Measurements from ENCODE around the gene NOL12.
"Not testable (repeated sequence)": the region's sequence is repeated elsewhere in the genome, so short reads cannot be mapped to it uniquely, and the experiment has no call there.

The NOL12 gene

GRCh38 chr22:37650463-37651136 is 35.5 kb upstream of the NOL12 start:
- in situ Hi-C loops (cut with HindIII; ENCODE audit: low pct_ligation_motif_present, low sequenced_read_pairs), result no loop called here
- H3K27me3 ChIP-seq (replicated peaks), result no peaks in the 10 kb centered on the region
- TF ChIP-seq, protein P1, sequence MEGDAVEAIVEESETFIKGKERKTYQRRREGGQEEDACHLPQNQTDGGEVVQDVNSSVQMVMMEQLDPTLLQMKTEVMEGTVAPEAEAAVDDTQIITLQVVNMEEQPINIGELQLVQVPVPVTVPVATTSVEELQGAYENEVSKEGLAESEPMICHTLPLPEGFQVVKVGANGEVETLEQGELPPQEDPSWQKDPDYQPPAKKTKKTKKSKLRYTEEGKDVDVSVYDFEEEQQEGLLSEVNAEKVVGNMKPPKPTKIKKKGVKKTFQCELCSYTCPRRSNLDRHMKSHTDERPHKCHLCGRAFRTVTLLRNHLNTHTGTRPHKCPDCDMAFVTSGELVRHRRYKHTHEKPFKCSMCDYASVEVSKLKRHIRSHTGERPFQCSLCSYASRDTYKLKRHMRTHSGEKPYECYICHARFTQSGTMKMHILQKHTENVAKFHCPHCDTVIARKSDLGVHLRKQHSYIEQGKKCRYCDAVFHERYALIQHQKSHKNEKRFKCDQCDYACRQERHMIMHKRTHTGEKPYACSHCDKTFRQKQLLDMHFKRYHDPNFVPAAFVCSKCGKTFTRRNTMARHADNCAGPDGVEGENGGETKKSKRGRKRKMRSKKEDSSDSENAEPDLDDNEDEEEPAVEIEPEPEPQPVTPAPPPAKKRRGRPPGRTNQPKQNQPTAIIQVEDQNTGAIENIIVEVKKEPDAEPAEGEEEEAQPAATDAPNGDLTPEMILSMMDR (IDR thresholded peaks at IDR 0.05; ENCODE audit: low read depth, low read length, missing control alignments), result no peak
- H3K36me3 ChIP-seq (replicated peaks), result peaks cover 62% of the 10 kb centered on the region
- no peak for DNase-seq
- H3K4me3 ChIP-seq (ENCODE audit: low read depth, low read length), result no peak overlapping the region
- no peak overlapping the region for H3K27ac ChIP-seq

- no peaks in the 10 kb centered on the region for H3K27me3 ChIP-seq (replicated peaks)
- H3K27ac ChIP-seq, result no peak overlapping the region
- in situ Hi-C loops (cut with HindIII; ENCODE audit: low pct_ligation_motif_present, low sequenced_read_pairs), result no loop called here
- H3K4me3 ChIP-seq (ENCODE audit: low read depth, low read length), result no peak overlapping the region
- DNase-seq, result no peak
- TF ChIP-seq, protein P1 (IDR thresholded peaks at IDR 0.05; ENCODE audit: low read depth, low read length, missing control alignments), result no peak
- peaks cover 37% of the 10 kb centered on the region for H3K36me3 ChIP-seq (replicated peaks)
Observed at GRCh38 chr22:37654563-37655251, 31.4 kb upstream of the NOL12 start.

- H3K27me3 ChIP-seq (replicated peaks), result no peaks in the 10 kb centered on the region
- H3K36me3 ChIP-seq (replicated peaks), result peaks cover 32% of the 10 kb centered on the region
- in situ Hi-C loops (cut with HindIII; ENCODE audit: low pct_ligation_motif_present, low sequenced_read_pairs), result no loop called here
- no peak for DNase-seq
- no peak overlapping the region for H3K4me3 ChIP-seq (ENCODE audit: low read depth, low read length)
- no peak overlapping the region for H3K27ac ChIP-seq
- TF ChIP-seq, protein P1 (IDR thresholded peaks at IDR 0.05; ENCODE audit: low read depth, low read length, missing control alignments), result no peak
Observed at GRCh38 chr22:37655252-37655563, 30.9 kb upstream of the NOL12 start.

DNA sequence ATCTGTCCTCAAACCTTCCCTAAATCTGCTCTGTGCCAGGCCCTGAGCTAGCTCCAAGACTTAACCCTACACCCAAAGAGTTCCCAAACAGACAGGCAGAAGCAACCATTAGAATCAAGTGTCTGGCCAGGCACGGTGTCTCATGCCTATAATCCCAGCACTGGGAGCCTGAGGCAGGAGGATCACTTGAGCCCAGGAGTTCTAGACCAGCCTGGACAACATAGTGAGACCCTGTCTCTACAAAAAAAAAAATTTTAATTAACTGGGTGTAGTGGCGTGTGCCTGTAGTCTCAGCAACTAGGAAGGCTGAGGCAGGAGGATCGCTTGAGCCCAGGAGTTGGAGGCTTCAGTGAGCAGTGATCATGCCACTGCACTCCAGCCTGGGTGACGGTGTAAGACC is 29.6 kb upstream of the NOL12 start:
- H3K4me3 ChIP-seq (ENCODE audit: low read depth, low read length); DNase-seq; H3K27me3 ChIP-seq (replicated peaks); H3K27ac ChIP-seq; in situ Hi-C loops (cut with HindIII; ENCODE audit: low pct_ligation_motif_present, low sequenced_read_pairs): not testable (repeated sequence)
- H3K36me3 ChIP-seq (replicated peaks), result peaks cover 20% of the 10 kb centered on the region

DNA sequence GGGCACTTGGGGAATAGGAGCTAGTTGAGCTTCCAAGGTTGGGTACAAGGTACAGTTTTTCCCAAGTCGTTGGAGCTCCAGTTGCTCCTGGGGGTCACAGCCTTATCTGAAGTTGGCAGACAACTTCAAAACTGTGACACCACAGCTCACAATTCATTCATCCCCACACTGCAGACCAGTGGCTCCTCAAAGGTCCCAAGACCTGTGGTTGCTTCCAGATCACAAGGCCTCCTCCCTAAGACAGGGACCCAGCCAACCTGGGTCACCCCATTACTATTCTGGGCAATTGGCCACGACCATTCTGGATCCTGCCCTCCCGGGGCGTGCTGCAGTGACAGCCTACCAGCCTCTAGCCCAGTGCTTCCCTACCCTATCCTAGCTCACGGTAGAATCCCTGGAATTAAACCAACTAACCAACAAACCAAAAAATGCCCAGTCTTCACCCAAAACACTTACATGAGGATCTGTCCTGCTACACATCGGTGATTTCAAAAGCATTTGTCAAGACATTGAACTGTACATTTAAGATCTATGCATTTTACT is 28.5 kb upstream of the NOL12 start:
- no peak for DNase-seq
- TF ChIP-seq, protein P1 (IDR thresholded peaks at IDR 0.05; ENCODE audit: low read depth, low read length, missing control alignments), result no peak
- Histone ChIP-seq H3K4me3 (ENCODE audit: low read depth, low read length) (peak overlapping the region; percentile 62), H3K36me3 (replicated peaks) (peaks cover 11% of the 10 kb centered on the region), H3K27me3 (replicated peaks) (no peaks in the 10 kb centered on the region), H3K27ac (peak overlapping the region; percentile 46)
- in situ Hi-C loops (cut with HindIII; ENCODE audit: low pct_ligation_motif_present, low sequenced_read_pairs), result no loop called here

DNA sequence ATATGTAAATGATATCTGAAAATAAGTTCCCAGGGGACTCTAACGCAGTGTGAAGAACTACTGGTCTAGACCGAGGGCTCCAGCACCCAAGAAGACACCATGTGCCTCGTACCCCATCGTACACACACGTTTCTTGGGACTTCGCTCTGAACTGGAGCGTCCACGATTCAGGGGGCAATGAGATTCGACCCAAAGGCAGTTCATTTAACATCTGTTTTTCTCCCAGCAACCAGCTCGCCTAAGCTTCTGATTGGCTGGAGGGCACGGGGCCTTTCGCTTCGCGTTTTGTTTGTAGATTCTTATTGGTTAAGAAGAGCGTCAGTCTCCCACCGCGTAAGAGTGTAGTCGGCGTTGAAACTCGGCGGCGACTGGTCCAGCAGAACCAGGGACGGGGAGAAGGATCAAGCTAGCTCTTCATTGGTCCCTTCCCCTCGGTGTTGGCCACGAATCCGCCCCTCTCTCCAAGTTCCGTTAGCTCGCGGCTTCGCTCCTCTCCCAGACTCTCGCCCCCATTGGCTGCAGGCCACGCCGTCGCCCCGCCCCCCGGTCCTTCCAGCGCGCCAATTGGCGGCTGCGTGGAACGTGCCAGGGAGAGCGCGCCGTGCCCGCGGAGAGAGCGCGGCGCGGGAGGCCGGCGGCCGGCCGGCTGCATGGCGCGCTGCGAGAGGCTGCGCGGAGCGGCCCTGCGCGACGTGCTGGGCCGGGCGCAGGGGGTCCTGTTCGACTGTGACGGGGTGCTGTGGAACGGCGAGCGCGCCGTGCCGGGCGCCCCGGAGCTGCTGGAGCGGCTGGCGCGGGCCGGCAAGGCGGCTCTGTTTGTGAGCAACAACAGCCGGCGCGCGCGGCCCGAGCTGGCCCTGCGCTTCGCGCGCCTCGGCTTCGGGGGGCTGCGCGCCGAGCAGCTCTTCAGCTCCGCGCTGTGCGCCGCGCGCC is 27.7 kb upstream of the NOL12 start, which contains the start of gene PDXP:
TSS of gene PDXP (plus strand) at position 591 of the 933 bp plus-strand sequence. CDS start at position 651, 60 bp downstream.
- DNase-seq, result peak; percentile 100
- TF ChIP-seq, protein P1 (IDR thresholded peaks at IDR 0.05; ENCODE audit: low read depth, low read length, missing control alignments), result no peak
- Histone ChIP-seq H3K4me3 (ENCODE audit: low read depth, low read length) (peak within 1 kb of the TSS; percentile 71), H3K27ac (peak within 1 kb of the TSS; percentile 46), H3K27me3 (replicated peaks) (no peaks in the 10 kb centered on the region), H3K36me3 (replicated peaks) (peaks cover 4% of the 10 kb centered on the region)
- in situ Hi-C loops (cut with HindIII; ENCODE audit: low pct_ligation_motif_present, low sequenced_read_pairs), result no loop called here

Measured in brain microvascular endothelial cell (primary cell).